ENCODE measurements around the gene ABCG4. TPM values are rescaled to one million over a fixed set of nuclear protein-coding genes. Genes with fewer than 3 reads are reported as not detected.

The ABCG4 gene
- total RNA-seq, 1 experiment from 2014 or later, result 1.9 TPM

DNA sequence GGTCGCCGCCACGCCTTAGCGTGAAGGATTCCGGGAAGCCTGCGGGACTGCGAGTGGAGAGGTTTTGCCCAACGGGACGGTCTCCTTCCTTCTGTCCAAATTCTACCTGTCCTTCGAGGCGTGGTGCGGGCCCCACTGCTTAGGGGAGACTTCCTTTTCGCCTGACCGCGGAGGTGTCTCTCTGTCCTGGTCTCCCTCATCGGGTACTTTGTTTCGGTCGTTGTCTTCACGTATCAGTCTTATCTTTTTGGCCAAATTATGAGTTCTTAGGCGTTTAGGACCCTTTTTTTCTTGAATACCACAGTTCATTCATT lies 27.1 kb upstream of the ABCG4 start:
- ChIA-PET CTCF (interaction anchor here (1.1 to 1.9 kb wide), 3 partner anchors 13 to 47 kb away, joined by 4 to 6 read pairs (median 5); partner anchors contain the start of genes HMBS and NLRX1), RAD21 (ENCODE audit: low non-redundant PET in 1 of 2, low total read pairs in 2 of 2, uncharacterized antibody in 2 of 2, unreplicated experiment in 2 of 2) (interaction anchor here in 1 of 2 experiments (0.6 kb wide), 1 partner anchor 20 kb away, joined by 4 read pairs; the partner anchor contains the start of gene DPAGT1), POLR2A (interaction anchor here (0.6 to 2.5 kb wide), 11 partner anchors 10 to 234 kb away, joined by 3 to 14 read pairs (median 5); partner anchors contain the start of genes C2CD2L, DPAGT1 and HMBS)
- TSS peak; percentile 79 for BruUV-seq (replicated peaks)
- Histone ChIP-seq H3K27me3 (ENCODE audit: insufficient read depth, low read length) (no peaks in the 10 kb centered on the region), H3K79me2 (ENCODE audit: insufficient read depth, low read length) (peaks cover 25% of the 10 kb centered on the region), H3K9me2 (ENCODE audit: insufficient read depth) (no peaks in the 10 kb centered on the region), H3K9ac (ENCODE audit: low read length) (peak overlapping the region; percentile 87), H3K27ac (ENCODE audit: low read depth, low read length) (peak overlapping the region; percentile 62), H3K4me3 (replicated peaks in 1 of 2; ENCODE audit: low read depth in 1 of 2, low read length in 2 of 2) (peak overlapping the region; percentile 97 to 99), H3K36me3 (ENCODE audit: control insufficient read depth in 1 of 2, insufficient read depth in 2 of 2, low read length in 2 of 2) (no peaks in the 10 kb centered on the region; a peak in 1 of 4 replicates), H2AFZ (ENCODE audit: low read depth, low read length, poor library complexity, severe bottlenecking) (no peak overlapping the region), H3K9me3 (ENCODE audit: control insufficient read depth in 1 of 2, insufficient read depth in 1 of 2, low read depth in 1 of 2, low read length in 2 of 2) (no peaks in the 10 kb centered on the region), H3K4me1 (ENCODE audit: control insufficient read depth in 1 of 2, insufficient read depth in 2 of 2, low read length in 2 of 2) (peaks cover 20 to 35% of the 10 kb centered on the region in 2 experiments), H3K4me2 (ENCODE audit: low read length) (peak overlapping the region; percentile 87), H4K20me1 (ENCODE audit: insufficient read depth) (no peaks in the 10 kb centered on the region)
- DNase-seq (ENCODE audit: low read depth, low spot score) (no peak), ATAC-seq (no peak)
- intact Hi-C loops (cut with micrococcal nuclease), result no loop called here
- TF ChIP-seq, protein P1, sequence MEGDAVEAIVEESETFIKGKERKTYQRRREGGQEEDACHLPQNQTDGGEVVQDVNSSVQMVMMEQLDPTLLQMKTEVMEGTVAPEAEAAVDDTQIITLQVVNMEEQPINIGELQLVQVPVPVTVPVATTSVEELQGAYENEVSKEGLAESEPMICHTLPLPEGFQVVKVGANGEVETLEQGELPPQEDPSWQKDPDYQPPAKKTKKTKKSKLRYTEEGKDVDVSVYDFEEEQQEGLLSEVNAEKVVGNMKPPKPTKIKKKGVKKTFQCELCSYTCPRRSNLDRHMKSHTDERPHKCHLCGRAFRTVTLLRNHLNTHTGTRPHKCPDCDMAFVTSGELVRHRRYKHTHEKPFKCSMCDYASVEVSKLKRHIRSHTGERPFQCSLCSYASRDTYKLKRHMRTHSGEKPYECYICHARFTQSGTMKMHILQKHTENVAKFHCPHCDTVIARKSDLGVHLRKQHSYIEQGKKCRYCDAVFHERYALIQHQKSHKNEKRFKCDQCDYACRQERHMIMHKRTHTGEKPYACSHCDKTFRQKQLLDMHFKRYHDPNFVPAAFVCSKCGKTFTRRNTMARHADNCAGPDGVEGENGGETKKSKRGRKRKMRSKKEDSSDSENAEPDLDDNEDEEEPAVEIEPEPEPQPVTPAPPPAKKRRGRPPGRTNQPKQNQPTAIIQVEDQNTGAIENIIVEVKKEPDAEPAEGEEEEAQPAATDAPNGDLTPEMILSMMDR (IDR thresholded peaks at IDR 0.05 in 2 of 3, conservative IDR thresholded peaks at IDR 0.05 in 1 of 3; ENCODE audit: borderline replicate concordance in 1 of 3, insufficient read depth in 1 of 3, low read depth in 2 of 3, low read length in 2 of 3), result no peak
- TF ChIP-seq, protein P2, sequence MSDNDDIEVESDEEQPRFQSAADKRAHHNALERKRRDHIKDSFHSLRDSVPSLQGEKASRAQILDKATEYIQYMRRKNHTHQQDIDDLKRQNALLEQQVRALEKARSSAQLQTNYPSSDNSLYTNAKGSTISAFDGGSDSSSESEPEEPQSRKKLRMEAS (IDR thresholded peaks at IDR 0.05), result no peak
- TF ChIP-seq SRF (IDR thresholded peaks at IDR 0.05; ENCODE audit: low read depth), result no peak
- TF ChIP-seq EZH2phosphoT487 (IDR thresholded peaks at IDR 0.05; ENCODE audit: borderline replicate concordance), result no peak
- TF ChIP-seq EZH2 (IDR thresholded peaks at IDR 0.05), result no peak
- no peak for TF ChIP-seq SP1 (IDR thresholded peaks at IDR 0.05; ENCODE audit: low read depth)
- TF ChIP-seq TCF7L2 (IDR thresholded peaks at IDR 0.05; ENCODE audit: borderline replicate concordance, extremely low read depth, insufficient read depth, insufficient read length), result no peak
